GM12865 (cell line): ENCODE measurements around the gene IFT52.

Experiments
- DNase-seq: peaks from one replicate; pipeline ENCODE4 v3.0.0; 2010; ENCODE audit warnings: low read depth
- H3K4me3 ChIP-seq: 2 replicates; pipeline ENCODE4 v1.5.1; 2011; ENCODE audit warnings: mild to moderate bottlenecking, low read depth, low read length, control low read depth
- CTCF ChIP-seq: IDR thresholded peaks from 2 replicates; pipeline ENCODE4 v1.5.1; 2011; ENCODE audit warnings: low read length, control low read depth, low read depth, inconsistent platforms; ENCODE audit not compliant: insufficient read depth; ENCODE audit errors: missing control alignments

The IFT52 gene

GRCh38 chr20:43658723-43659419 lies 68.1 kb downstream of the IFT52 start:
- no peak for DNase-seq
- no peak for TF ChIP-seq CTCF

GRCh38 chr20:43662943-43663655 lies 72.4 kb downstream of the IFT52 start:
- no peak for DNase-seq
- no peak for TF ChIP-seq CTCF
- H3K4me3 ChIP-seq = no peak overlapping the region

More at GRCh38 chr20:43658723-43659419, 68.1 kb downstream of the IFT52 start:
- H3K4me3 ChIP-seq = no peak overlapping the region

- no peak for DNase-seq
- H3K4me3 ChIP-seq = no peak overlapping the region
- no peak for TF ChIP-seq CTCF
These were observed 74.9 kb downstream of the IFT52 start for GRCh38 chr20:43665466-43666176.

GRCh38 chr20:43666376-43667328 lies 75.9 kb downstream of the IFT52 start, which contains the start of gene MYBL2:
TSS of gene MYBL2 (plus strand) at chr20:43667114. CDS start at chr20:43667284, 170 bp downstream.
- peak; percentile 90 for DNase-seq
- no peak for TF ChIP-seq CTCF
- peak within 1 kb of the TSS; percentile 74 for H3K4me3 ChIP-seq

- no peak for TF ChIP-seq CTCF
- DNase-seq = peak; percentile 54
- peak overlapping the region; percentile 74 for H3K4me3 ChIP-seq
These were observed 76.8 kb downstream of the IFT52 start for GRCh38 chr20:43667341-43668132.
